AG04450 (cell line): ENCODE results near the gene TMEM86A. TPM values are rescaled to one million over a fixed set of nuclear protein-coding genes. Genes with fewer than 3 reads are reported as not detected.

ENCODE experiments used
- CTCF ChIA-PET: fragments of 300-600, 350-600 bp; formaldehyde crosslinking; extraction: SDS; loops from one replicate; lab custom pipeline; 2022; ENCODE audit warnings: antibody characterized with exemption, inconsistent platforms; lab: Charles Lee
- POLR2A ChIA-PET: fragments of 350-600 bp; formaldehyde crosslinking; extraction: SDS; loops from one replicate; lab custom pipeline; 2021; ENCODE audit warnings: antibody characterized with exemption, inconsistent platforms; lab: Yijun Ruan, JAX
- DNase-seq: peaks from one replicate; pipeline ENCODE4 v3.0.0-alpha.2; 2011; ENCODE audit warnings: low read depth, low spot score
- H3K27ac ChIP-seq: one replicate; pipeline ENCODE4 v1.5.1; 2012; ENCODE audit warnings: low read depth, low read length, control low read depth
- H3K27me3 ChIP-seq: one replicate; pipeline ENCODE4 v1.6.0; 2012; ENCODE audit warnings: low read length; ENCODE audit not compliant: control insufficient read depth, insufficient read depth
- H3K4me3 ChIP-seq: 2 replicates; pipeline ENCODE4 v1.5.1; 2011; ENCODE audit warnings: mild to moderate bottlenecking, low read depth, low read length, control low read depth
- H3K9me3 ChIP-seq: 2 replicates; pipeline ENCODE4 v1.5.1; 2012; ENCODE audit warnings: low read length; ENCODE audit not compliant: control insufficient read depth, insufficient read depth
- polyA plus RNA-seq: library from polyadenylated mRNA; depleted of rRNA; stranded (reverse); fragments of >200 nt; gene quantifications from 2 replicates; pipeline ENCODE4 v1.2.3, GENCODE V29; 2011
- TF ChIP-seq, protein P1 (sequence below): IDR thresholded peaks from 2 replicates; pipeline ENCODE4 v1.5.1; 2011; ENCODE audit warnings: low read depth, low read length, control low read depth, inconsistent platforms

The TMEM86A gene
- polyA plus RNA-seq, 1 experiment: 0.36 TPM

DNA sequence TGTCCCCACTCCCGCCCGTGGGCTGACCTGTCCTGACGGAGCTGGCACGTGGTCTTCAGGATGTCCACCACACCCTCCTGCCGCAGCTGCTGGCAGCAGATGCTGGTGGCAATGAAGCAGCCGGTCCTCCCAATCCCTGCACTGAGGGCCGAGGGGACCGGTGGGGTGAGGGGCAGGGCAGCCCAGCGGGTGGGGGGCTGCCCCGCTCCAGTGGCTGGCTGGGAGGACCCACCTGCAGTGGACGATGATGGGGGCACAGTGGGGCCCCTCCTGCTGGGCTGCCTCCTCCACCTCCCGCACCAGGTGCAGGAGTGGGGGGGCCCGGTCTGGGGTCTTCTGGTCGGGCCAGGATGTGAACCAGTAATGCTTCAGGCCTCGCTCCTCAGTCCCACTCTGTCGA is 30.8 kb downstream of the TMEM86A start:
- POLR2A ChIA-PET: no interaction called here
- peaks cover 6% of the 10 kb centered on the region for H3K27me3 ChIP-seq
- no peak for DNase-seq
- no peak overlapping the region for H3K4me3 ChIP-seq
- TF ChIP-seq, protein P1, sequence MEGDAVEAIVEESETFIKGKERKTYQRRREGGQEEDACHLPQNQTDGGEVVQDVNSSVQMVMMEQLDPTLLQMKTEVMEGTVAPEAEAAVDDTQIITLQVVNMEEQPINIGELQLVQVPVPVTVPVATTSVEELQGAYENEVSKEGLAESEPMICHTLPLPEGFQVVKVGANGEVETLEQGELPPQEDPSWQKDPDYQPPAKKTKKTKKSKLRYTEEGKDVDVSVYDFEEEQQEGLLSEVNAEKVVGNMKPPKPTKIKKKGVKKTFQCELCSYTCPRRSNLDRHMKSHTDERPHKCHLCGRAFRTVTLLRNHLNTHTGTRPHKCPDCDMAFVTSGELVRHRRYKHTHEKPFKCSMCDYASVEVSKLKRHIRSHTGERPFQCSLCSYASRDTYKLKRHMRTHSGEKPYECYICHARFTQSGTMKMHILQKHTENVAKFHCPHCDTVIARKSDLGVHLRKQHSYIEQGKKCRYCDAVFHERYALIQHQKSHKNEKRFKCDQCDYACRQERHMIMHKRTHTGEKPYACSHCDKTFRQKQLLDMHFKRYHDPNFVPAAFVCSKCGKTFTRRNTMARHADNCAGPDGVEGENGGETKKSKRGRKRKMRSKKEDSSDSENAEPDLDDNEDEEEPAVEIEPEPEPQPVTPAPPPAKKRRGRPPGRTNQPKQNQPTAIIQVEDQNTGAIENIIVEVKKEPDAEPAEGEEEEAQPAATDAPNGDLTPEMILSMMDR: no peak
- no peak overlapping the region for H3K27ac ChIP-seq
- H3K9me3 ChIP-seq: no peaks in the 10 kb centered on the region
- CTCF ChIA-PET: interaction anchor here (1.0 to 1.4 kb wide), 2 partner anchors 486 to 614 kb away, joined by 3 to 4 read pairs; no protein-coding TSS in a partner anchor

DNA sequence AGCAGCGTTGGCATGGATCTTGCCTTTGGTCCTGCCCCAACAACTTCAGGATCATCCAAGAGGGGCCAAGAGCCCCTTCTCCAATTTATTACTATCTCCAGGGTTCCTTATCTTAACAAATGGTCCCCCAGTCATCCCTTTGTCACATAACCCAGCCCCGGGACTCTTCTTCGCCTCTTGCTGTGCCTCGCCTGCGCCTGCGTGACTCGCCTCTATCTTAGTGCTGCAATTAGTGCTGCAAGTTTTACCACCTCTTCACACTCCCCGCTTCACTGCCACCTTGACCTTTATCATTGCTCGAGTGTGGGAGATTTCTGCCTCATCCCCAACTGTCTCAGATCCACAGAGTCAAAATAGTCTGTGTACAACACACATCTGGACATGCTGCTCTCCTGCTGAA is 31.4 kb downstream of the TMEM86A start:
- no peak for DNase-seq
- ChIA-PET CTCF (interaction anchor here (1.0 to 3.3 kb wide), 7 partner anchors 8 to 615 kb away, joined by 4 to 51 read pairs (median 13); no protein-coding TSS in a partner anchor), POLR2A (no interaction called here)
- H3K4me3 ChIP-seq: no peak overlapping the region
- H3K27ac ChIP-seq: no peak overlapping the region
- H3K9me3 ChIP-seq: no peaks in the 10 kb centered on the region
- peaks cover 6% of the 10 kb centered on the region for H3K27me3 ChIP-seq
- TF ChIP-seq, protein P1: no peak

DNA sequence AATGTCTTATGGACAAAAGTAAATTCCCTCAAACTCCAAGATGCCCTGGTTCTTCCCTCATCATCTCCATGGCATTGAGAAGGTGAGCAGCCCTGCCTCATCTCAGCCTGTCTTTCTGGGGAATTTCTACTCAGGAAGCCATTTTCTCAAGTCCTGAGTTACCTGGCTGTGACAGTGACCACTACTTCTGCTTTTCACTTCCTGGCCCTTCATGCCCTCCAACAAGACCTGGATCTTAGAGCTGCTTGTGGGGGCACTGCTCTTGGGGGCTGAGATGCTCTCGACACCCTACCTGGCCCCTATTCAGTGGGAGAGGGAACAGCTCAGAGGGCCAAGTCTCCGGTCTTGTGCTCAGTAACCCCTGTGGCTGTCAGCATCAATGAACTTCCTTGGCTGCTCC is 32.9 kb downstream of the TMEM86A start:
- Histone ChIP-seq H3K27ac (no peak overlapping the region), H3K27me3 (no peaks in the 10 kb centered on the region), H3K4me3 (no peak overlapping the region), H3K9me3 (no peaks in the 10 kb centered on the region)
- TF ChIP-seq, protein P1: no peak
- ChIA-PET CTCF (interaction anchor here (0.6 to 3.3 kb wide), 21 partner anchors 9 to 616 kb away, joined by 3 to 51 read pairs (median 5); no protein-coding TSS in a partner anchor), POLR2A (no interaction called here)
- no peak for DNase-seq

DNA sequence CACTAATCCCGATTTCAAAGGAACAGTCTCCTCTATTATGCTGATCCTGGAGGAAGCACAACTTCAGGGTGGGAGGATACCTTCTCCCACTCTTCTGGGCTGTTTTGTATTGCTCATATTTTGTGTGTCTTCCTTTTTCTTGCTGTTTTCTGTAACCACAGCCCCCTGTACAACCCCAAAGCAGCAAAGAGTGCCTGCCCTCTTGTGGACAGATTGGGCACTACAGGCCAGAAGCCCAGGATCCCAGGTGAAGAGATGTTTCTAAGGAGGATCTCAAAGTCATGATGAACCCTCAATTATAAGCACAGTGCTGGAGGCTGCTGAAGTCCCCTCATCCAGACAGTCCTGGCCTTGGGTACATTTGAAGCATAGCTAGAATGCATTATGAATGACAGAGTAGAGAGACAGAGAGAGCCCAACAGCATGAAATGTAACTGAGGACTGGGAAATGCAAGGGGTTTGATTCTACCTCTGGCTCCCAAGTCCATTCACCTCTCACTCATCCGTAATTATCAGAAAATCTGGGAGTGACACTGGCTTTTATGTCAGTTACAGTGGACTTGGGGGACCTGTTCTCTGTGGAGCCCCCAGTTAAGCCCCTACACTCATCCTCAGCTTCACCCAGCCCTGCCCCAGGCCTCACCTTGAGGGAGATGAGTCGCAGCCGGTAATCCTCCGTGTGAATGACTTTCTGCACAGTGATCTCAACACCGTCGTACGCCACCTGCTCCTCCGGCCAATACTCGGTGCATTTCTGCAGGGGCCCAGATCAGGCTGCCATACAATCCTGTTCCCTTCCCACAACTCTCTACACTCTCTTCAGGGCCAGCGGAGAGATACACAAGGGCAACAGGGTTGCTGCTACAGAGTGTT is 33.6 kb downstream of the TMEM86A start:
- no peak for DNase-seq
- ChIA-PET CTCF (interaction anchor here (0.6 to 3.3 kb wide), 25 partner anchors 10 to 617 kb away, joined by 3 to 51 read pairs (median 4); no protein-coding TSS in a partner anchor), POLR2A (no interaction called here)
- Histone ChIP-seq H3K27ac (no peak overlapping the region), H3K4me3 (no peak overlapping the region), H3K9me3 (no peaks in the 10 kb centered on the region), H3K27me3 (peaks cover 5% of the 10 kb centered on the region)
- TF ChIP-seq, protein P1: peak; percentile 98

DNA sequence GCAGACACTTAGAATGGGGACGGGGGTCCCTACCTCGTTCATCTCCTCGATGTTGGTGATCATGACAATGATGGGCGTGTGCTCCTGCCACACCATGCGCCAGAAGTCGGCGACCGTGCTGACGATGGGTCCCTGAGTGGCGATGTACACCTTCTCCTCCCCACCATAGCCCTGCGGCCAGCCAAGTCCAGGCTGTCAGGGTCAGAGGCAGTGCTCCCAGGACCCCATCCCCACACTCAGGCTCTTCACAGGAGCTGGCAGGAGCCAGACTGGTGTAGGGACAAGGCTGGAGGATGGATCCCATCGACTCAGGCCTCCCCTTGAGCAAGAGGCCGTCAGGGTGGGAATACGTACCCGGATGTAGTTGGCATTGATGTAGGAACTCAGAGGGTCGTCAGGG is 34.6 kb downstream of the TMEM86A start:
- TF ChIP-seq, protein P1: no peak

More for the DNA sequence above, 34.6 kb downstream of the TMEM86A start:
- no peaks in the 10 kb centered on the region for H3K9me3 ChIP-seq
- H3K4me3 ChIP-seq: no peak overlapping the region
- ChIA-PET POLR2A (no interaction called here), CTCF (interaction anchor here (1.1 to 3.3 kb wide), 5 partner anchors 11 to 117 kb away, joined by 3 to 51 read pairs (median 5); no protein-coding TSS in a partner anchor)
- H3K27me3 ChIP-seq: peaks cover 5% of the 10 kb centered on the region
- no peak overlapping the region for H3K27ac ChIP-seq
- DNase-seq: no peak
